ENCODE data around the gene GALNT17. TPM values are rescaled to one million over a fixed set of nuclear protein-coding genes. Genes with fewer than 3 reads are reported as not detected.

GALNT17 gene
- total and polyA plus RNA-seq, 4 donors: 2.8 to 10.8 (median 7.4) TPM

- TF ChIP-seq CTCF (IDR thresholded peaks at IDR 0.05; ENCODE audit: control extremely low read depth, extremely low read depth): no peak
- no peak overlapping the region for H3K27ac ChIP-seq (ENCODE audit: low read depth in 1 of 2, low read length in 1 of 2)
- no peak overlapping the region for H3K4me3 ChIP-seq
- H3K9ac ChIP-seq (ENCODE audit: insufficient read depth in 1 of 2, low read length in 2 of 2): no peak overlapping the region
- WGBS, 2 donors: 47 to 68% methylated on average over 16 of the region's 16 CpGs
- ATAC-seq (ENCODE audit: insufficient read depth, low FRiP score) (no peak), DNase-seq (peak; percentile 25 to 82 (median 70))
- no peaks in the 10 kb centered on the region for H3K27me3 ChIP-seq (ENCODE audit: control insufficient read depth in 3 of 3, insufficient read depth in 3 of 3, low read length in 2 of 3)
- peaks cover 0 to 4% (median 2%) of the 10 kb centered on the region in 4 donors for H3K9me3 ChIP-seq (ENCODE audit: control insufficient read depth in 4 of 4, insufficient read depth in 3 of 4, low read length in 3 of 4)
- no peaks in the 10 kb centered on the region for H3K36me3 ChIP-seq (ENCODE audit: control insufficient read depth in 4 of 4, insufficient read depth in 4 of 4, low read length in 4 of 4)
- H3K4me1 ChIP-seq (ENCODE audit: control insufficient read depth in 5 of 5, insufficient read depth in 5 of 5, low read length in 5 of 5): peaks cover 0 to 13% (median 2%) of the 10 kb centered on the region in 5 donors
These were observed 217.1 kb downstream of the GALNT17 start for GRCh38 chr7:71348821-71349681.

GRCh38 chr7:71349682-71350481 is 217.9 kb downstream of the GALNT17 start:
- H3K4me1 ChIP-seq (ENCODE audit: control insufficient read depth in 5 of 5, insufficient read depth in 5 of 5, low read length in 5 of 5): peaks cover 0 to 13% (median 2%) of the 10 kb centered on the region in 5 donors
- peaks cover 0 to 4% (median 2%) of the 10 kb centered on the region in 4 donors for H3K9me3 ChIP-seq (ENCODE audit: control insufficient read depth in 4 of 4, insufficient read depth in 3 of 4, low read length in 3 of 4)
- H3K27ac ChIP-seq (ENCODE audit: low read depth in 1 of 2, low read length in 1 of 2): no peak overlapping the region
- no peak overlapping the region for H3K4me3 ChIP-seq
- no peak for TF ChIP-seq CTCF (IDR thresholded peaks at IDR 0.05; ENCODE audit: control extremely low read depth, extremely low read depth)
- no peak overlapping the region for H3K9ac ChIP-seq (ENCODE audit: insufficient read depth in 1 of 2, low read length in 2 of 2)
- no peaks in the 10 kb centered on the region for H3K27me3 ChIP-seq (ENCODE audit: control insufficient read depth in 3 of 3, insufficient read depth in 3 of 3, low read length in 2 of 3)
- peak in 2 of 3 donors; percentile 48 to 62 for DNase-seq
- no peak for ATAC-seq (ENCODE audit: insufficient read depth, low FRiP score)
- H3K36me3 ChIP-seq (ENCODE audit: control insufficient read depth in 4 of 4, insufficient read depth in 4 of 4, low read length in 4 of 4): no peaks in the 10 kb centered on the region
- WGBS, 2 donors: 52 to 82% methylated on average over 5 of the region's 5 CpGs

- DNase-seq (no peak), ATAC-seq (ENCODE audit: insufficient read depth, low FRiP score) (no peak)
- Histone ChIP-seq H3K4me1 (ENCODE audit: control insufficient read depth in 5 of 5, insufficient read depth in 5 of 5, low read length in 5 of 5) (peaks cover 0 to 13% (median 2%) of the 10 kb centered on the region in 5 donors), H3K4me3 (no peak overlapping the region), H3K27ac (ENCODE audit: low read depth in 1 of 2, low read length in 1 of 2) (no peak overlapping the region), H3K9me3 (ENCODE audit: control insufficient read depth in 4 of 4, insufficient read depth in 3 of 4, low read length in 3 of 4) (peaks cover 0 to 4% (median 2%) of the 10 kb centered on the region in 4 donors), H3K27me3 (ENCODE audit: control insufficient read depth in 3 of 3, insufficient read depth in 3 of 3, low read length in 2 of 3) (no peaks in the 10 kb centered on the region), H3K36me3 (ENCODE audit: control insufficient read depth in 4 of 4, insufficient read depth in 4 of 4, low read length in 4 of 4) (no peaks in the 10 kb centered on the region), H3K9ac (ENCODE audit: insufficient read depth in 1 of 2, low read length in 2 of 2) (no peak overlapping the region)
- TF ChIP-seq CTCF (IDR thresholded peaks at IDR 0.05; ENCODE audit: control extremely low read depth, extremely low read depth): no peak
- 94 to 100% methylated on average over 2 of the region's 2 CpGs for WGBS, 2 donors
These were observed 218.7 kb downstream of the GALNT17 start for GRCh38 chr7:71350680-71351079.

Measured in lung (tissue), 12 donors.